HL-60 (cell line): ENCODE measurements around the gene HMGCL.

ENCODE experiments used
- GABPA ChIP-seq: IDR thresholded peaks from 2 replicates; pipeline ENCODE4 v1.6.1; 2012; ENCODE audit warnings: low read depth
- SPI1 ChIP-seq: IDR thresholded peaks from 2 replicates; pipeline ENCODE4 v1.6.1; 2012; ENCODE audit warnings: low read depth, mild to moderate bottlenecking, borderline replicate concordance
- TF ChIP-seq, protein P1 (sequence below): IDR thresholded peaks from one replicate; pipeline ENCODE4 v1.5.1; 2011; ENCODE audit warnings: low read length, control low read depth, inconsistent platforms; ENCODE audit not compliant: insufficient read depth
- TF ChIP-seq, protein P2 (sequence below): IDR thresholded peaks from 2 replicates; pipeline ENCODE4 v1.6.1; 2012; ENCODE audit warnings: low read depth; ENCODE audit not compliant: insufficient replicate concordance

DNA sequence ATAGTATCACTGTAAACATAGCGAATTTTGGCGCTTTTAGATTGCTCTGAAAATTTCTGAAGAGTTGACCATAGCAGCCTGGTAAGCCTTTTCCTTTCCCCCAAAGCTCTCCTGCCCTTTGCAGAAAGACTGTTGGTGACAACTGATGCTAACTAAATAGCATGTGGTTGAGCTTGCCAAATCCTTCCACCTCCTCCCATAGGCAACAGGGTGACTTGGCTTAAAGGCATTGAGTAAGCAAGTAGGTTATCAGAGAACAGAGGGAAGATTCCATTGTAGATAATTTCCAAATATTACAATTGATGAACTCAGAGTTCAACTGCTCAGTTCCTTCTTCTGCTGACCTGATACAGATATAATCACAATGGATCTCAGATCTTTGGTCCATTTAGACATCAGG is 19.9 kb upstream of the HMGCL start:
- TF ChIP-seq, protein P1, sequence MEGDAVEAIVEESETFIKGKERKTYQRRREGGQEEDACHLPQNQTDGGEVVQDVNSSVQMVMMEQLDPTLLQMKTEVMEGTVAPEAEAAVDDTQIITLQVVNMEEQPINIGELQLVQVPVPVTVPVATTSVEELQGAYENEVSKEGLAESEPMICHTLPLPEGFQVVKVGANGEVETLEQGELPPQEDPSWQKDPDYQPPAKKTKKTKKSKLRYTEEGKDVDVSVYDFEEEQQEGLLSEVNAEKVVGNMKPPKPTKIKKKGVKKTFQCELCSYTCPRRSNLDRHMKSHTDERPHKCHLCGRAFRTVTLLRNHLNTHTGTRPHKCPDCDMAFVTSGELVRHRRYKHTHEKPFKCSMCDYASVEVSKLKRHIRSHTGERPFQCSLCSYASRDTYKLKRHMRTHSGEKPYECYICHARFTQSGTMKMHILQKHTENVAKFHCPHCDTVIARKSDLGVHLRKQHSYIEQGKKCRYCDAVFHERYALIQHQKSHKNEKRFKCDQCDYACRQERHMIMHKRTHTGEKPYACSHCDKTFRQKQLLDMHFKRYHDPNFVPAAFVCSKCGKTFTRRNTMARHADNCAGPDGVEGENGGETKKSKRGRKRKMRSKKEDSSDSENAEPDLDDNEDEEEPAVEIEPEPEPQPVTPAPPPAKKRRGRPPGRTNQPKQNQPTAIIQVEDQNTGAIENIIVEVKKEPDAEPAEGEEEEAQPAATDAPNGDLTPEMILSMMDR, result no peak
- TF ChIP-seq SPI1 (no peak), GABPA (no peak)
- TF ChIP-seq, protein P2, sequence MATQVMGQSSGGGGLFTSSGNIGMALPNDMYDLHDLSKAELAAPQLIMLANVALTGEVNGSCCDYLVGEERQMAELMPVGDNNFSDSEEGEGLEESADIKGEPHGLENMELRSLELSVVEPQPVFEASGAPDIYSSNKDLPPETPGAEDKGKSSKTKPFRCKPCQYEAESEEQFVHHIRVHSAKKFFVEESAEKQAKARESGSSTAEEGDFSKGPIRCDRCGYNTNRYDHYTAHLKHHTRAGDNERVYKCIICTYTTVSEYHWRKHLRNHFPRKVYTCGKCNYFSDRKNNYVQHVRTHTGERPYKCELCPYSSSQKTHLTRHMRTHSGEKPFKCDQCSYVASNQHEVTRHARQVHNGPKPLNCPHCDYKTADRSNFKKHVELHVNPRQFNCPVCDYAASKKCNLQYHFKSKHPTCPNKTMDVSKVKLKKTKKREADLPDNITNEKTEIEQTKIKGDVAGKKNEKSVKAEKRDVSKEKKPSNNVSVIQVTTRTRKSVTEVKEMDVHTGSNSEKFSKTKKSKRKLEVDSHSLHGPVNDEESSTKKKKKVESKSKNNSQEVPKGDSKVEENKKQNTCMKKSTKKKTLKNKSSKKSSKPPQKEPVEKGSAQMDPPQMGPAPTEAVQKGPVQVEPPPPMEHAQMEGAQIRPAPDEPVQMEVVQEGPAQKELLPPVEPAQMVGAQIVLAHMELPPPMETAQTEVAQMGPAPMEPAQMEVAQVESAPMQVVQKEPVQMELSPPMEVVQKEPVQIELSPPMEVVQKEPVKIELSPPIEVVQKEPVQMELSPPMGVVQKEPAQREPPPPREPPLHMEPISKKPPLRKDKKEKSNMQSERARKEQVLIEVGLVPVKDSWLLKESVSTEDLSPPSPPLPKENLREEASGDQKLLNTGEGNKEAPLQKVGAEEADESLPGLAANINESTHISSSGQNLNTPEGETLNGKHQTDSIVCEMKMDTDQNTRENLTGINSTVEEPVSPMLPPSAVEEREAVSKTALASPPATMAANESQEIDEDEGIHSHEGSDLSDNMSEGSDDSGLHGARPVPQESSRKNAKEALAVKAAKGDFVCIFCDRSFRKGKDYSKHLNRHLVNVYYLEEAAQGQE, result no peak
